Astrocyte of the cerebellum (primary cell): Measurements from ENCODE around the gene RTN1.

Experiments used
- DNase-seq: peaks from one replicate; pipeline ENCODE4 v3.0.0-alpha.2; 2011; ENCODE audit warnings: low read depth
- H3K4me3 ChIP-seq: 2 replicates; pipeline ENCODE4 v1.5.1; 2011; ENCODE audit warnings: mild to moderate bottlenecking, low read depth, low read length, moderate library complexity
- in situ Hi-C: cut with HindIII; loops from 2 replicates; pipeline ENCODE4 v1.10.0; 2017; ENCODE audit warnings: low sequenced_read_pairs
- TF ChIP-seq, protein P1 (sequence below): IDR thresholded peaks from 2 replicates; pipeline ENCODE4 v1.5.1; 2012; ENCODE audit warnings: low read length, low read depth, moderate library complexity, mild to moderate bottlenecking; ENCODE audit errors: missing control alignments

RTN1 gene

DNA sequence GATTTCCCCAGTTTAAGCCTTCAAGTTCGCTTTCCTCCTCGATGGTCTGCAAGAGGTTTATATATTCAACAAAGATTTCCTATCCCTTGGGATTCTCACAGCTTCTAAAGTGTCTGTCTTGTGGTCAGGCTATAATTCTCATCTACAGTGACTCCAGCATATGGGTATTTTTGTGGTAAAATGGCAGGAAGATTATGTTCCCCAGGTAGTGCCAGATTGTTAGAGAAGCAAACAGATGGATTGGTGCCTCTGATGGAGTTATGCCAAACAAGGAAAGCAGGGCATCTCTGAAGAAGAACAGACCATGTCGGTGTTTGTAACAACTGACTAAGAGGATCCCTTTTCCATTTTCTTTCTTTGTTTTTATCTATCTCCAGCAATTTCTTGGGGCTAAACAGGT lies 288.4 kb downstream of the RTN1 start:
- DNase-seq, result no peak
- no peak overlapping the region for H3K4me3 ChIP-seq
- TF ChIP-seq, protein P1, sequence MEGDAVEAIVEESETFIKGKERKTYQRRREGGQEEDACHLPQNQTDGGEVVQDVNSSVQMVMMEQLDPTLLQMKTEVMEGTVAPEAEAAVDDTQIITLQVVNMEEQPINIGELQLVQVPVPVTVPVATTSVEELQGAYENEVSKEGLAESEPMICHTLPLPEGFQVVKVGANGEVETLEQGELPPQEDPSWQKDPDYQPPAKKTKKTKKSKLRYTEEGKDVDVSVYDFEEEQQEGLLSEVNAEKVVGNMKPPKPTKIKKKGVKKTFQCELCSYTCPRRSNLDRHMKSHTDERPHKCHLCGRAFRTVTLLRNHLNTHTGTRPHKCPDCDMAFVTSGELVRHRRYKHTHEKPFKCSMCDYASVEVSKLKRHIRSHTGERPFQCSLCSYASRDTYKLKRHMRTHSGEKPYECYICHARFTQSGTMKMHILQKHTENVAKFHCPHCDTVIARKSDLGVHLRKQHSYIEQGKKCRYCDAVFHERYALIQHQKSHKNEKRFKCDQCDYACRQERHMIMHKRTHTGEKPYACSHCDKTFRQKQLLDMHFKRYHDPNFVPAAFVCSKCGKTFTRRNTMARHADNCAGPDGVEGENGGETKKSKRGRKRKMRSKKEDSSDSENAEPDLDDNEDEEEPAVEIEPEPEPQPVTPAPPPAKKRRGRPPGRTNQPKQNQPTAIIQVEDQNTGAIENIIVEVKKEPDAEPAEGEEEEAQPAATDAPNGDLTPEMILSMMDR, result no peak
- in situ Hi-C loops, result no loop called here

DNA sequence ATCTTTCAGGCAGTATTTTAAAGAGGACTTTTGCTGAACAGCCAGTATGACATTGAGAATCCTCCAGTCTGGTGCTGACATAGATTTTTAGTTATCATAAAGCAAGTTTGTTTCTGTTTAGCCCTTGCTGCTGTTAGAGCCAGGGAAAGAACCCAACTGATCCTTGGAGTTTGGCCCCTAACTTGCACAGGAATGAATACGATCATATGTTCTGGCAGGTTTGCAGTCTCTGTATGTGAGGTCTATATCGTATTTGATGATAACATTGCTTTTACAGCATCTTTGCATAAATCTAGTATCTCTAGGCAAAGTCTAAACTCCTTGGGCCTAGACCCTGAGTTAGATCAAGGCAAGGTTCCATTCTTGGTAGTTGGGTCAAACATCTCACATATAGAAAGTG lies 289.7 kb downstream of the RTN1 start:
- H3K4me3 ChIP-seq, result no peak overlapping the region
- TF ChIP-seq, protein P1, result no peak
- no peak for DNase-seq
- in situ Hi-C loops, result no loop called here

DNA sequence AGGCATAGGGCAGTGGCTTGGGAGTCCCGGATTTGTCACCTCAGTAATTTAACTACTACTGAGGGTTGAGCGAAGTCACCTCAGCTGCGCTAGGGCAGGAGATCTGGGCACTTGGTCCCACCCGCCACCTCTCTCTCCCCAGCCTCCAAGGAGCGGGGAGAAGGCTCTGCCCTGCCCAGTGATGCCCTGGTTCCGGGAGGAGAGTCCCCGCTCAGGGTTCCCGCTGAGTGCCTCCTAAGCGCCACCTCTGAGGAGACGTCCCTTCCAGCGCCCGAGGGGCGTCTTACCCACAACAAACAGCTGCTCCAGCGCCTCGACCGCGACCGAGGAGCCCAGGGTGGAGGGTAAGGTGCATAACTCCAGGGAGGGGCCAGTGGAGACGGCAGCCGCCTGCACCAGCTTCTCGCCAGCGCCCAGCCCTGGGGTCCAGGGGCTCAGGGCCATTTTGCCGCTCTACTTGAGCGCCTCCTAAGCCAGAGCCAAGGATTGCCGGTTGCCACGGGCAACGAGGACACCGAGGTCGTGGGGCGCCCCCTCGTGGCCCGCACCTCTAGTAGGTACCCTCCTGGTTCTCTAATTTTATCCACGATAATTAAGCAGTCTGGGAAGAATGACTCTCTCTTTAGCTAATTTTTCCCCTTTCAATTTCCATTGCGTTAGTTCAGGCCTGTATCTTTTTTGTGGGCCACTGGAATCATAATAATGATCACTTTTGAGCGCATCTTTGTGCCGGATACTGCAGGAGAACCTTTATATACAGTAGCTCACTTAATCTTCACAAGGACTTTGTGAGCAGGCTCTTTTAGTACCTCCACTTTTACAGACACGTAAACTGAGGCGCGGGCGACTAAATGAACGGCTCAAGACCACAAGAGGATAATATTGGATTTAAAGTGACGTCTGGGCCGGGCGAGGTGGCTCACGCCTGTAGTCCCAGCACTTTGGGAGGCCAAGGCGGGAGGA lies 294.0 kb downstream of the RTN1 start, which contains the start of gene CCDC175:
Gene CCDC175, minus strand, starts transcription at position 481 of the 963 bp plus-strand sequence. Its CDS starts 37 bp downstream, at position 444.
- in situ Hi-C loops, result no loop called here
- peak; percentile 69 for DNase-seq
- TF ChIP-seq, protein P1, result peak; percentile 83

DNA sequence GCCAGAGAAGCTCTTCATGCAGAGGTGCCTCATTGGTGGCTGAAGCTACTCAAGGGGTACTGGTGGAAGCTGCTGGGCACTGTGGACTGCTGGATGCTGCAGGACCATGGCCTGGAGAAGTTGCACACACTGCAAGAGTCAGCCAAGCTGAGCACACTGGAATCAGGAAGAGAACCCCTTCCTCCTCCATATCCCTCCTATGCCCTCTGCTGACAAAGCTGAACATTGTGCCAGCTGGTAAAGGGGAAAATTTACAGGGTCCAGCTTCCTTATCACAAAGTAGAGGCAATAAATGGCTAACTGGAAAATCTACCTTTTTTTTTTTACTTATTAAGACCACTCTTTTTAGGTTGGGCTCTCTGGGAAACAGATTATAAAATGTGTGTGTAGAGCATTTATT lies 300.5 kb downstream of the RTN1 start:
- DNase-seq, result no peak
- no peak overlapping the region for H3K4me3 ChIP-seq
- in situ Hi-C loops, result no loop called here
- TF ChIP-seq, protein P1, result peak; percentile 20

More for the DNA sequence above, 294.0 kb downstream of the RTN1 start, which contains the start of gene CCDC175:
- peak within 1 kb of the TSS; percentile 59 for H3K4me3 ChIP-seq

DNA sequence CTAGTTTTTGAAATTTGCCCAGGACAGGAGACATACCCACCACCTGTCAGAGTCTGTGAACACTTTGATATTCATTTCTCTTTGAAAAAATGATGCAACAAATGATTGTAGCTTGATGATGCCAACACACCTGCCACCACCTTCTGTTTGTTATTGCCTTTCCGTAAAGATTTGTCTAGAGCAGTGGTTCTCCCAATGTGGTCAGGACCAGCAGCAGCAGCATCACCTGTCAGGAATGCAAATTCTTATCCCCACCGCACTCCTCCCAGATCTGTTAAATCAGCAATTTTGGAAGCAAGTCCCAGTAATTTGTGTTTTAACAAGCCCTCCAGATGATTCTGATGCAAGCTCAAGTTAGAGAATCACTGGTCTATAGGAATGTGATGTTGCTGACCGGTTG lies 303.9 kb downstream of the RTN1 start:
- TF ChIP-seq, protein P1, result no peak
- in situ Hi-C loops, result no loop called here
- H3K4me3 ChIP-seq, result no peak overlapping the region
- DNase-seq, result no peak

DNA sequence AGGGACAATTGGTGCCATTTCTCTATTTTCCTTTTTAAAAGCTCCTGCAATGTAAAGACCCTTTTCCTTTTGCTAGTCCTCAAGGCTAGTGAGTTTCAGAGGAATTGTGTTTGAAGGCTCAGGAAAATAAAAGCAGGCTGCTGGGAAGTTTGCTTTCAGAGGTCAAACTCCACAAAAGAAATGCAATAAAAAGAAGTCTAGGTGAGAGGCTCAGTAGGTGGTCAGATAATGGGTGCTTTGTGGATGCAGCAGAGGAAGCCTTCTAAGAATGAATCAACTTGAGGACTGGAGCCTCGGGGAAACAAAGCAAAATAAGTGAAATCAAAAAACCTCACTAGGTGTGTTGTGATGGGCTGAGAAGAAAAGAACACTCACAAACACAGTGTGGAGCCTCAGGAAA lies 304.3 kb downstream of the RTN1 start:
- in situ Hi-C loops, result no loop called here
- no peak for DNase-seq
- TF ChIP-seq, protein P1, result no peak
- H3K4me3 ChIP-seq, result no peak overlapping the region
